Stimulated activated CD4-positive, alpha-beta T cell treated with anti-CD3 and anti-CD28 coated beads, TNF-alpha, amount 100 ng/mL, for 48 hours (primary cell): ENCODE data around the gene ZNF316.

Experiments
- DNase-seq, 3 donors: peaks; one replicate each; pipeline ENCODE4 v3.0.0-alpha.2; 2020; ENCODE audit warnings: low read depth in 3 of 3

The ZNF316 gene

DNA sequence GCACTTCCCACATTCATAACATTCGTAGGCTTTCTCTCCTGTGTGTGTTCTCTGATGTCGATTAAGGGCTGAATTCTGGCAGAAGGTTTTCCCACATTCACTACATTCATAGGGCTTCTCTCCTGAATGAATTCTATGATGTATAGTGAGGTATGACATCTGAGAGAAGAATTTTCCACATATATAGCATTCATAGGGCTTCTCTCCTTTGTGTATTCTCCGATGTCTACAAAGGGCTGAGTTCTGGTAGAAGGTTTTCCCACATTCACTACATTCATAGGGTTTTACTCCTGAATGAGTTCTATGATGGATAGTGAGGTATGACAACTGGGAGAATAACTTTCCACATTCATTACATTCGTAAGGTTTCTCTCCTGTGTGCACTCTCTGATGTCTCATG lies 54.0 kb downstream of the ZNF316 start:
- DNase-seq: no peak

DNA sequence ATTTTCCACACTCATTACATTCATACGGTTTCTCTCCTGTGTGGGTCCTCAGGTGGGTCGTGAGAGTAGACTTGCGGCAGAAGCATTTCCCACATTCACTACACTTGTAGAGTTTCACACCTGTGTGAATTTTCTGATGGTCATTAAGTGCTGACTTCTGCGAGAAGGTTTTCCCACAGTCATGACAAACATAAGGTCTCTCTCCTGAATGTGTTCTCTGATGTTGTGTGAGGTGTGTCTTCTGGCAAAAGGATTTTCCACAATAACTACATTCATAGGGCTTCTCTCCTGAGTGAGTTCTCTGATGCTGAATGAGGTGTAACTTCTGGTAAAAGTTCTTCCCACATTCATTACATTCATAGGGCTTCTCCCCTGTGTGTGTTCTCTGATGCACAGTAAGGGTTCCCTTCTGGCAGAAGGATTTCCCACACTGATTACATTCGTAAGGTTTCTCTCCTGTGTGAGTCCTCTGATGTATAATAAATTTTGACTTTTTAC lies 54.5 kb downstream of the ZNF316 start:
- no peak for DNase-seq

DNA sequence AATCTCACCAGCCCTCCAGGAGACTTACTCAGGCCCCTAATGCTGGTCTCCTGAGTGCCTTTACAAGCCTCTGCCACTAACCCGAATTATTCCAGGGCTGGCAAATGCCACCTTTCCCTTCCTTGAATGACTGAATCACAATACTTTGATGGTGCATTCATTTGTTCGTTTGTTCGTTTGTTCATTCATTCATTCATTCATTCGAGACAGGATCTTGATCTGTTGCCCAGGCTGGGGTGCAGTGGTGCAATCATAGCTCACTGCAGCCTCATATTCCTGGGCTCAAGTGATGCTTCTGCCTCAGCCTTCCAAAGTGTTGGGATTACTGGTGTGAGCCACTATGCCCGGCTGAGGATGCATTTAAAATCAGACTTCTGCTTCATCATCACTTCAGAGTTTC lies 63.7 kb downstream of the ZNF316 start:
- DNase-seq: no peak

DNA sequence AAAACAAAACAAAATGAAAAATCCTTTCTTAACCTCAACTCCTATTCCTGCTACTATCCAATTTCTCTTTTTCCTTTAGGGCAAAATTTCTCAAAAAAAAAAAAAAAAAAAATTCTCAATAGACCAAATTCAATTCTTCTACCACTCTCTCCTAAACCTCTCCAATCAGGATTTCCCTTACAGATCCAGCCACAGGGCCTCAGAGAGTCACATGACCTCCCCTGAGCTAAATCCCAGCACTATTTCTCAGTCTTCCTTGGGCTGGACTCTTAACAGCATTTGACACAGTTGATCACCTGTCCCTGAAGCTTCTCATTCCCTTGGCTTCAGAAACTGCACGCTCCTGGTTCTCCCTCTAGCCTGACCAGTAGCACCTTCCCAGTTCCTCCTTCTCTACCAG lies 64.7 kb downstream of the ZNF316 start:
- no peak for DNase-seq
